ENCODE data around the gene TMEM14B. TPM values are rescaled to one million over a fixed set of nuclear protein-coding genes. Genes with fewer than 3 reads are reported as not detected.

Gene TMEM14B
- total and polyA plus RNA-seq, 9 of the 15 experiments (the other 6 are each of a cell fraction or from before 2014, with no cell fraction given), result 174 to 862 (median 263) TPM

GRCh38 chr6:10722570-10722819 lies 25.1 kb upstream of the TMEM14B start (continued):
- TF ChIP-seq IRF9 (tag; IDR thresholded peaks at IDR 0.05) (no peak), ESRRA (IDR thresholded peaks at IDR 0.05; ENCODE audit: borderline replicate concordance, low read depth) (no peak), ZNF184 (CRISPR knock-in tag; IDR thresholded peaks at IDR 0.05) (no peak), THRAP3 (IDR thresholded peaks at IDR 0.05; ENCODE audit: borderline replicate concordance) (no peak), HNRNPLL (IDR thresholded peaks at IDR 0.05; ENCODE audit: low read depth, low read length, poor library complexity, severe bottlenecking) (no peak), ZBTB11 (CRISPR knock-in tag; IDR thresholded peaks at IDR 0.05) (no peak), DPF2 (IDR thresholded peaks at IDR 0.05) (no peak), ZNF165 (CRISPR knock-in tag; IDR thresholded peaks at IDR 0.05; ENCODE audit: borderline replicate concordance) (no peak), ZNF232 (CRISPR knock-in tag; IDR thresholded peaks at IDR 0.05) (no peak), SRSF3 (IDR thresholded peaks at IDR 0.05; ENCODE audit: insufficient read depth, low read length) (no peak), ZNF780A (CRISPR knock-in tag; IDR thresholded peaks at IDR 0.05) (0 out of 2 replicates have a peak, but pooled peaks have one; percentile 69), ZHX1 (conservative IDR thresholded peaks at IDR 0.05; ENCODE audit: low read length) (no peak), GMEB1 (CRISPR knock-in tag; IDR thresholded peaks at IDR 0.05) (peak; percentile 13; the same call in 1 of the 2 replicates), POLR2AphosphoS2 (IDR thresholded peaks at IDR 0.05; ENCODE audit: low read length) (no peak), FOXK1 (CRISPR knock-in tag; IDR thresholded peaks at IDR 0.05; ENCODE audit: borderline replicate concordance) (0 out of 2 replicates have a peak, but pooled peaks have one; percentile 26), CTBP1 (IDR thresholded peaks at IDR 0.05; ENCODE audit: borderline replicate concordance) (no peak), KLF16 (IDR thresholded peaks at IDR 0.05) (no peak), DACH1 (IDR thresholded peaks at IDR 0.05; ENCODE audit: partially characterized antibody) (no peak), XRCC4 (IDR thresholded peaks at IDR 0.05; ENCODE audit: extremely low read depth, insufficient read depth, insufficient read length) (no peak), E2F1 (CRISPR knock-in tag; IDR thresholded peaks at IDR 0.05) (peak; percentile 20; the same call in 1 of the 2 replicates)
